Tibial nerve (tissue), 4 donors: ENCODE data around the gene KRTAP10-1.

Experiments
- CTCF ChIP-seq, 5 experiments: fragments of 200-600 bp in 3 of 5; fragments of 450-650 bp in 2 of 5; sonication (generic) in 3 of 5; IDR thresholded peaks; one replicate each; pipeline ENCODE4 v1.5.1; 2016 to 2019; ENCODE audit warnings: antibody characterized with exemption in 5 of 5, mild to moderate bottlenecking in 3 of 5, moderate library complexity in 2 of 5
- EP300 ChIP-seq, 2 donors: sonication (generic); formaldehyde crosslinking; IDR thresholded peaks; one replicate each; pipeline ENCODE4 v1.6.1; 2017; ENCODE audit warnings: antibody characterized with exemption in 2 of 2, mild to moderate bottlenecking in 1 of 2
- POLR2A ChIP-seq, 2 donors: fragments of 450-650 bp; IDR thresholded peaks; one replicate each; pipeline ENCODE4 v1.6.1; 2017; ENCODE audit warnings: antibody characterized with exemption in 2 of 2, mild to moderate bottlenecking in 2 of 2, moderate library complexity in 2 of 2

DNA sequence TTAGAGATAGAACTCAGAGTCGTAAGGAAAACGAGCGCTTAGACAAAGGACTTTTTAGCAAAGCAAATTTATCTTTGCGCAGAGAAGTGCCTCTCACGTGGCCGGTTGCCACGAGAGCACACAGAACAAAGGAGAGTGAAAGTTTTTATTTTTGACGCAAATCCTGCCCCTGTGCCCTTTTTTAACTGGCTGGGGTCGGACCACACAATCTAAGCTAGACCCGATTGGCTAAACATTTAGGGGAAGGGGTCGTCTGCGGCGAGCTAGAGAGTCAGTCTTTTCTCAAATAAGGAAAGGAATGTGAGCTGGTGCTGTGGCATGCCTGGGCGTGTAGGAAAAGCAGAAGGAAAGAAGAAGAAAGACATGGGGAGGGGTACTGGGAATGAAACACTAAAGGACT, 8.9 kb upstream of the KRTAP10-1 start:
- no peak for TF ChIP-seq CTCF (IDR thresholded peaks at IDR 0.05)
- TF ChIP-seq EP300 (IDR thresholded peaks at IDR 0.05): no peak
- no peak for TF ChIP-seq POLR2A (IDR thresholded peaks at IDR 0.05)
